LoVo (cell line): ENCODE results near the gene JMJD1C.
A peak's percentile ranks its signal among the peaks of the same experiment; 100 is the strongest.
"Not testable (repeated sequence)": the region's sequence is repeated elsewhere in the genome, so short reads cannot be mapped to it uniquely, and the experiment has no call there.

Source experiments
- DNase-seq: peaks from one replicate; pipeline ENCODE4 v3.0.0-alpha.2; 2016; ENCODE audit warnings: low spot score

Gene JMJD1C

GRCh38 chr10:63166742-63167258 is 299.0 kb downstream of the JMJD1C start:
- DNase-seq: peak; percentile 62

DNA sequence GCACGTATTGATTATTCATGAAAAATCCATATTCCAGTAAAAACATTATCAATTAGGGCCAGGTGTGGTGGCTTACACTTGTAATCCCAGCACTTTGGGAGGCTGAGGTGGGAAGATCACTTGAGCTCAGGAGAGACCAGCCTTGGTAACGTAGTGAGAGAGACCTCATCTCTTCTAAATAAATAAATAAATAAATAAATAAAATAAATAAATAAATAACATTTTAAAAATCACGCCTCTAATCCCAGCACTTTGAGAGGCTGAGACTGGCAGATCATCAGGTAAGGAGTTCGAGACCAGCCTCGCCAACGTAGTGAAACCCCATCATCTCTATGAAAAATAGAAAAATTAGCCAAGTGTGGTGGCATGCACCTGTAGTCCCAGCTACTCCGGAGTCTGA is 300.5 kb downstream of the JMJD1C start:
- DNase-seq: no peak

DNA sequence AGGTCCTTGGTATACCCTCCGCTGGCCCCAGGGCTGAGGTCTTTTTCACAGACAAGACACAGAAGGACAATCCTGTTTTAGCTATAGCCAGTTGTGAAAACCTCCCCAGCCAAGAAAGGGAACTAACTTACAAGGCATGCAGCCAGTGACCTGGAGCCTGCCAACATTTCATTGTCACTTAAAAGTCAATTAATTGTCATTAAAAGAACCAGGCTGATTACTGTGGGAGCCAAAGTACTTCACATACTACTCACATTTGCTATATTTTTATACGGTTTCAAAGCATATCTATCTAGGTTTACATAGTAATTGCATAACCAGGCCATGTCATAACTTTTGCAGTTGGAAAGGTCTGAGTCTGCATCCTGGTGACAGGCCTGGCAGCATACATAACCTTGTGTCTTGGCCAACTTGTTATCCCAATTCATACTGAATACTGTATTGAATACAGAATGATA is 301.6 kb downstream of the JMJD1C start:
- no peak for DNase-seq

DNA sequence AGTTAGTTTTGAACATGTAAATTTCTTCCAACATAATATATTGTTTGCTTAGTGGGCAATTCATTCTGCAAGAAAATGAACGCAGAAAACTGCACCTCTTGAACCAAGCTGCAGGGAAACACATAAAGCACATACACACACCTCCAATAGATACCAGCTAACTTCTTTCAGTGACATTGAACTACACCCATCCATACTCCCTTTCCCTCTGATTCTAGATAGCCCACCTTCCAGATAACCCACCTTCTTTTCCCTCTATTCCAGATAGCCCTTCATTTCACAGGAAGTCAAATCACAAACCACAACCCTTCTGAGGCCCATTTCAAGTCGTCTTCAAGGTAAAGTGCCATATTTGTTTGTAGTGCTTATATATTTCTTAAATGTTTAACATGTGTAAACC is 304.2 kb downstream of the JMJD1C start:
- DNase-seq: no peak

DNA sequence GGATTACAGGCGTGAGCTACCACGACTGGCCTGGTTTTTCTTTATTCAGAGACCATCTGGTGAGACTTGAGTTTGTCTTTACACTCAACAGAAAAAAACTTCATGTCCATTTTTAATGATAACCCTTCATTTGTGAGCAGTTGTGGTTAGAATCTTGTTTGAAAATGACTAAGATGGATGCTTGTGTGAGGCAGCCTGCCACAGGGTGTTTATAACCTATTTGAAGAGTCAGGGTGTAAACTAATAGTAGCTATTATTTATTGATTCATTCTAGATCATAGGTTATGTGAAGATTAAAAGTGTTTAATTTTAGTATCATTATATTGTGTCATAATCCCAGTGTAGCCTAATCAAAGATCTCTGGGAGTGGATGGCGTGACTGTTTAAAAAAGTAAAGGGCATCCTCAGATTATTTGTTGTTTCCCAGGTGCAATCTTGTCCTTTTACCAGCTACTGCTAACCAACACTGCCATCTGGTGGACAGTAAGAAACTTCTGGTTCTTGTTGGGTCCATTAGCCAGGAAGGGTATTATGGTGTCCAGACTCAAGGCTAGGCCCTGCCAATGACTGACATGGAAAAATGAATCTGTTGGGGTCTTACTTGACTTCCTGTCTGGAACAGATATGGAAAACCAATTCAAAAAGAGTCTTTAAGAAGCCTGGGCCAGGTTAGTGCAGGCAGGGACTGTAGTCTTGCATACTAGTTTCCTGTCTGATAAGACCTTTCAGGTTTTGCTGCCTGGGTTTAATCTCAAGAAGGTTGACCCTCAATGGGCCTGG is 307.7 kb downstream of the JMJD1C start:
- DNase-seq: peak; percentile 81

DNA sequence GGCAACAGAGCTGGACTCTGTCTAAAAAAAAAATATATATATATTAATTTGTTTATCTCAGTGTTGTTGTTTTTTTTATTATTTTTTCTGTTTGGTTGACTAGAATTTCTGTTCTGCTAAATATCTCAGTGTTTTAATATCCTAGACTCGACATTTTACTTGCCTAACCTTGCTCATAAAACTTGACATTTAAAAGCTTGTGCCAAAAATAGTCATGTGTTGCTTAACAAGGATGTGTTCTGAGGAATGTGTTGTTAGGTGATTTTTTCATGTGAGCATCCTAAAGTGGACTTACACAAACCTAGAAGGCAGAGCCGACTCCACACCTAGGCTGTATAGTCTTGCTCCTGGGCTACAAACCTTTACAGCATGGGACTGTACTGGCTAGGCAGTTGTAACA is 309.5 kb downstream of the JMJD1C start:
- no peak for DNase-seq

- DNase-seq: no peak
Measured at GRCh38 chr10:63155388-63156020, 310.3 kb downstream of the JMJD1C start.

DNA sequence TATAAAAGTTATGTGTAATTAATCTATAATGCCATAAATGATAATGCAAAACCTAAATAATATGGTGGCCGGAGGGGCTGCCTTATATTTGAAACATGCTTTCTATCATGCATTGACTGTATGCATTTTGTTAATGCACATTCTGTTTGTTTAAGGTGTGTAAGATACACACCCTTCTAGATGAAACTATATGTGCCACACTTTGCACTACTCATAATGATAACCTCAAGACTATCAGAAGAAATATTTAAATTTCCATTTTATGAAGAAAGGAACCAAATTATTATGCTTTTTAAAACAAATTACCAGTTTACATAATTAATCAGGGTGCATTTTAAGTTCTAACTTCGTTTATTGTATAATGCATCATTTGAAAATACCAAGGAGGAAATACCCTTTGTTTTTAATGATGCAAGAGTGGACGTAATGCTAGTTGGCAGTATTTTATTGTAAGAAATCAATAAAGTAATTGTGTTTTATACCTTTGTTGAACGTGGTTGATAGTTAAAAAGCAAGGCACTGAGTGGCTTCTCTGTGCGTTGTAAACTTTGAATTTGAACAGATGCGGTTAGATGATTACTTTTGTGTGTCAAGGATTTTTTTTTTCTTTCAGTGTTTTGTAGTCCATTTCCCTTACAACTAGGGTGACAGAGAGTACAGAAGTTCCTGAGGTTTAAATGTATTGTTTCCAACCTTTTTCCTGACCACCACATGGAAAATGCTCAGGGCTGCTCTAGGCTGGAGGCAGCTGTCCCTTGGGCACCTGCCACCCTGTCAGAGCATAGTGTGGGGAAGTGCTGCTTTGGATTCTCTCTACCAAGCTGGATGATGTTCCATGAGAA is 311.0 kb downstream of the JMJD1C start:
- no peak for DNase-seq

DNA sequence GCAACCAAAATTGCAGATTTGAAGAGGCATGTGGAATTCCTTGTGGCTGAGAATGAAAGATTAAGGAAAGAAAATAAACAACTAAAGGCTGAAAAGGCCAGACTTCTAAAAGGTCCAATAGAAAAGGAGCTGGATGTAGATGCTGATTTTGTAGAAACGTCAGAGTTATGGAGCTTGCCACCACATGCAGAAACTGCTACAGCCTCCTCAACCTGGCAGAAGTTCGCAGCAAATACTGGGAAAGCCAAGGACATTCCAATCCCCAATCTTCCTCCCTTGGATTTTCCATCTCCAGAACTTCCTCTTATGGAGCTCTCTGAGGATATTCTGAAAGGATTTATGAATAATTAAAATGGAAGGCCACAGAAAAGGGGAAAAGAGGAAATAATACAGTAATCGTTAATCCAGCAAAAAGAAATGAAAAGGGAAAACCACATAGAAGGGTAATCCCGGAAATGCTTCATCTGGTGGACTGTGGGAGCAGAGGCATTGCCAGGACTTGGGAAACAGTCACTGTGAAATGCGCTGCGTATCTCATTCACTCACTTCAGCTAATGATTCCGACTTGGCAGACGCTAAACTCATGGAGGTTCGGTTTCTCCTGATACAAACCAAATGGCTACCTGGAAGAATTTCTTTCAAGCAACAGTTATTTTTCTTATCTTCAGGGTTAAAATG is 311.8 kb downstream of the JMJD1C start:
- DNase-seq: not testable (repeated sequence)

GRCh38 chr10:63150745-63151144 is 315.0 kb downstream of the JMJD1C start:
- no peak for DNase-seq

- no peak for DNase-seq
Measured at GRCh38 chr10:63146503-63146902, 319.3 kb downstream of the JMJD1C start.

DNA sequence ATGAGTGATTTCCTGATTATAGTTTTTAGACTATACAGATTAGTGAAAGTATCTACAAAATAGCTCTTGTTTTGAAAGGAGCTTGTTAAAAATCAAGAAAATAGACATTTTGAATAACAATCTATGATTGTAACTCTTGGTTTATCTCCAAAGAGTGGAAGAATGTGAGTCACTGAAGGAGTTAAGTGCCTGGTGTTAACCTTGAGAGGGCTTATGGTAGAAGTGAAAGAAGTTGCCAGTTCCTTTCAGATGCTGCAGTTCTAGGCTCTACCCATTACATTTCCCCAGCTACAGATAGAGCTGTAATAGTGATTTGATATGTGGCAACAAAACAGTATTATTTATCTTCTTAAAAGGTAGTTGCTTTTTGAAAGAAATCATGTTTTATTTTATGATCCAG is 320.0 kb downstream of the JMJD1C start:
- DNase-seq: no peak

- DNase-seq: no peak
Measured at GRCh38 chr10:63143987-63144386, 321.8 kb downstream of the JMJD1C start.

DNA sequence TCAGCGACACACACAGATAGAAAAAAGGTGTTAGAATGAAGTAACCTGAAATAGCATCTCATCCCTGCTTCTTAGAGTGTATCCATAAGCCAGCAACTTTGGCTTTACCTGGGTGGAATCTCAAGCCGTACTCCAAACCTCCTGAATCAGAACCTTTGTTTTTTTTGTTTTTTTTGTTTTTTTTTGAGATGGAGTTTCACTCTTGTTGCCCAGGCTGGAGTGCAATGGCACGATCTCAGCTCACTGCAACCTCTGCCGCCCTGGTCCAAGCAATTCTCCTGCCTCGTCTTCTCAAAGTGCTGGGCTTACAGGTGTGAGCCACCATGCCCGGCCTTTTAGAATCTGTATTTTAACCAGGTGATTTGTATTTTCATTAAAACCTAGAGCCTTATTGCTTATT is 323.6 kb downstream of the JMJD1C start:
- no peak for DNase-seq

DNA sequence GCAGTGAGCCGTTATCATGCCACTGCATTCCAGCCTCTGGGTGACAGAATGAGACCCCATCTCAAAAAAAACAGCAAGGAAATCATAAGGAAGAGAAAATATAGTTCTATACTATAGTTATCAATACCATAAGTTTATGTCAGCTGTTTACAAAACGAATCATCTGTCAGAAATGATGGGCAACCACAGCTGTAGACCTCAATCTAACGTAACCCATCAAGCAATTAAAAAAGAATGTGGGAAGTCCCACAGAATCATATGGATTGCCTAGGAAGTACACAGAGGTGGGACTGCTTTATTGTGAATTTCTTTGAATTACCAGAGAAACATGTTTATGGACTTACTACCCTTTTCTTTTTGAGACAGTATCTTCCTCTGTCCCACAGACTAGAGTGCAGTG is 325.7 kb downstream of the JMJD1C start:
- no peak for DNase-seq

DNA sequence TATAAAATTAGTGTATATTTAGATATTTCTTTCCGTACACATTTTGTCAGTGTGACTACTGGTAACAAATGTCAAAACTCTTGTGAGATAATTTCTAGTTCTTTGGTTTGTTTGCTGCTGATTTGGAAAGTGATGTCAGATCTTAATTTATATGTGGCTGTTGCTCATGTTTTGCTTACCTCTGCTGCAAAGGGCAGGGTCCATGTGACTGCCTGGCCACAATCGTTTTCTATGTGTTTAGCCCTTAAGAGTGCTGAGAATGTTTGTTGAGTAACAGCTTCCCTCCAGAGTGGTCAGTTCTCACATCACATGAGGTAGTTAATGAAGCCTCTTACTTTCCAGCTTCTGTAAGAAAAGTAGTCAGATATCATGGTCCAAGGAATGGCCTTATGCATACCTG is 328.5 kb downstream of the JMJD1C start:
- no peak for DNase-seq

DNA sequence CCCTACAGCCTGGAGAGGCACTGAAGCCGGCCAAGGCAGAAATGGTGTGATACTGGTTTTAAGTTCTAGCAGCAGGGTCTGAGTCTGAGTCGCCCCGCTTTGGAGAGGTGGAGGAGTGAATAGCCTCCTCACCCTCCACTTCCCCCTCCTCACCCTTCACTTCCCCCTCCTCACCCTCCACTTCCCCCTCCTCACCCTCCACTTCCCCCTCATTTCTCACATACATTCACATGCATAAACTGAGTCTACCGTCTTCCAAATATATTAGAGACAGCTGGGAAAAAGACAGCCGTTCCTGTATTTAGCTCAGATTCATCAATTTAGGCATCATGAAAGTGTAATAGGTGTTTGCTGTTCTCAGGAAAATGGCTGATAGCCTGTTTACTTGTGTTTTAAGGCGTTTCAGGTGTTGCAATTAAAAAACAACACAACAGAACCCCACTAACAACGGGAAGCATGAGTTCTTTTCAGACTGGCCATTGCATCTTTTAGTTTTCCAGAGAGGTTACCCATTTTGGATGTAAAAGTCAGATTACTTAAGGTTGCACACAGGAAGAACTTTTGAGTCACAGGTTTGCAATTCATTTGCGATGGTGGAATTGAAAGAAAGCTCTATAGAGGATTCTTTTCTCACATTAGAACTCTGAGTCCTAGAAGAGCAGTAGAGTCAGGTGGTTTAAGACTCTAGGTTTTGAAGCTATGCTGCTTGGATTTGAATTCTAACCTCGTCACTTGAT is 331.8 kb downstream of the JMJD1C start:
- DNase-seq: no peak

- DNase-seq: peak; percentile 98
Measured at GRCh38 chr10:63133056-63133820, 332.5 kb downstream of the JMJD1C start, which contains the start of gene NRBF2. Gene NRBF2, plus strand, starts transcription at chr10:63133328. Its CDS starts 143 bp downstream, at chr10:63133471.

- no peak for DNase-seq
Measured at GRCh38 chr10:63132651-63133055, 333.1 kb downstream of the JMJD1C start.

- no peak for DNase-seq
Measured at GRCh38 chr10:63129888-63130287, 335.9 kb downstream of the JMJD1C start.
